HG03196 (cell line): ENCODE measurements around the gene CCDC33.

Source experiments
- ATAC-seq: cut with Tn5 transposase; IDR thresholded peaks from one replicate; pipeline ENCODE4 v1.9.1; 2021; ENCODE audit not compliant: unreplicated experiment

Gene CCDC33

DNA sequence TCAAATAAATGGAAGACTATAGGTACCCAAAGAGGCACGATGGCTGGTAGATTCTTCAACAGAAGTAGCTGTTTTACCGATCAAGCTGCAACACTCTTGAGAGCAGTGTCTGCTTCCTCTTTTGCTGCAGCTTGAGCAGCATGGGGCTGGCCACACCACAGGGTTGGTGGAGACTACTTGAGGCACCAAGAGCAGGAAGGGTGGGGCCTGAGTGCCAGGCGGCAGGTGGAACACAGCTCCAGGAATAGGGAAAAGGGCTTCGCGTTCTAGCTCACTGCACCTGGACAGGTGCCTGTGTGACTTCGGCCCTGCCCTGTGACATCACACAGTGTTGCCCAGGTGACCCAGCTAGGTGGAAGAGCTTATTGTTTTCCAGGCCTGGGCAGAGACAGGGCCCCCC lies at the start of gene CCDC33:
CCDC33 (plus strand) TSS at position 365 of the 400 bp plus-strand sequence. CDS start 394 bp downstream, outside the sequence.
- ATAC-seq = no peak

DNA sequence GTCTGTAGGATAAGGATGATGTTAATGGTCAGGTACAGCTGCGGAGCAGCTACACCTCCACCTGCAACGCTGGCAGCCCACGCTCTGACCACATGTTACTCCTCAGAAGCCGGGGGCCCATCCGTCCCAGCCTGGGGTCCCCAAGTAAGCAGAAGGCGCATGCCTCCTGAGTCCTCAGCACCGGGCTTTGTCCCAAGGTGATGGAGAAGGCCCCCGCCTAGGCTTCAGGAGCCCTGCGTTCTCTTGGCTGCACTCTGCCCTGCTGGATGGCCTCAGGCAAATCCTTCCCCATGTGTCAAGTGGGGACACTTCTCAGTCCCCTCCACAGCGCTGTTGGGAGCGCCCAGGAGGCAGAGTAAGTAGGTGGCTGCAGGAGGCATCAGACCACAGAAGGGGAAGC lies 47.9 kb upstream of the CCDC33 start:
- ATAC-seq = no peak

DNA sequence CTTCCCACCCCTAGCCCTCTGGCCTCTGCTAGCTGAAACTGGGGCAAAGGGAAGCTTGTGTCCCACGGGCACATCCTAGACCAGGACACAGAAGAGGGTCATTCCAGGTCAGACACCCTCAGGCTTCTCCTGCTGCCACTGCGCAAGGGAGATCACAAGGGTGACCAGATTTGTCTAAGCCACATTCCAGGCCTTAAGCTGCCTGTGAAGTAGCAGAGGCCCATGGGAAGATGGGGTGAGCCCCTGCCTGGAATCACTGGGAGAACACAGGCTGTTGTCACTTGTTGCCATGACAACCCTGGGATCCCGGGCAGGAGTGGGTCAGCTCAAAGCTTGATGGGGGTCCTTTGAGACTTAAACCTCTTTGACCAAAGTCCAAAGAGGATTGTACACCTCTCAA lies 44.3 kb upstream of the CCDC33 start:
- no peak for ATAC-seq

DNA sequence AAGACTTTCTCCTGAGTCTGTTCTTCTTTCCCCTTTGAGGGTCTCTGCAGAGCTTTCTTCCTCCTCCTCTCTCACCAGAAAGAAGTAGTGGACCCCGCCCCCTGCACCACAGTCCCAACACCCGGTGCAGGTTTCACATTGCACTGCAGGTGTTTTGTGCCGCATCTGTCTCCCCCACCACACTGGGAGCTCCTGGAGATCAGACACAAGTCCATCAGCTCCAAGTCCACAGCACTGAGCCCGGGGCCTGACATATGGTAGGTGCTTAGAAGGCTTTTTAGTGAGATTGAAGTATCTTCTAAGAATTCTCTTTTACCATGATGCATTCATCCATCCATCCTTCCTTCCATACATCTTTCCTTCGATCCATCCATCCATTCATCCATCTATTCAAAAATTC lies 43.4 kb upstream of the CCDC33 start:
- ATAC-seq = no peak

DNA sequence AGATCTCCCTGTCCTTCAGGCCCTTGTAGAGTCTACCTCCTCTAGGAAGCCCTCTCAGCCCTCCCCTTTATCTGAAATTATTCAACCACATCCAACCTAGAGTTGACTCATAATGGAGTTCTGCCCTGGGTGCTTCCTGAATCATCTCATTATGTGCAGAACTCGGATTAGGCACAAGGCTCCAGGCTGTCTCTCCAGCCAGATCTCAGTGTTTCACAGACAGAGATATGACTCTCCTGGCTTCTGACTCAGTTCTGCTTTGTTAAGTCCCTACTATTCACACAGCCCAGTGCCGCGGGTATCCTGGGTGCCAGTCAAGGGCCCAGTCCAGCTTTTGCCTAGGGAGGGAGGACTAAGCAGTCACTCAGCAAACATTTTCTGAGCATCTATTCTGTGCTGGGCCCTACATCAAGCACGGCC lies 42.8 kb upstream of the CCDC33 start:
- ATAC-seq = no peak

DNA sequence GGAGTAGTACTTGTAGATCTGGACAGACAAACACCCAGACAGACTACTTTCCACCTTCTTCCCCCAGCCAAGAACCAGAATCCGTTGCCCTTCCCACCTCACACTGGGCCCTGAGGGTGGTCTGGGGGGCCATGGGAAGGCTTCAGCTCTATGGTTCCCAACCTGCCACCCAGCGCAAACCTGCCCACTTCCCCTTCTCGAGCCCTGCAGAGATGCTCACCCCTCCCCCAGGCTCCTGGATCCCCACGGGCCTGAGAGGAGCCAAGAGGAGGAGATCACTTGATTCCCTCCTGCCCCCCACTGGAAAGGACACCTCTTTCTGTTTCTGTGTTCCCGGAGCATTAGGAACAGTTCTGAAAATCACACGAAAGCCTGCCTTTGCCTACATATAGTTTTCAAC lies 42.2 kb upstream of the CCDC33 start:
- ATAC-seq = no peak

DNA sequence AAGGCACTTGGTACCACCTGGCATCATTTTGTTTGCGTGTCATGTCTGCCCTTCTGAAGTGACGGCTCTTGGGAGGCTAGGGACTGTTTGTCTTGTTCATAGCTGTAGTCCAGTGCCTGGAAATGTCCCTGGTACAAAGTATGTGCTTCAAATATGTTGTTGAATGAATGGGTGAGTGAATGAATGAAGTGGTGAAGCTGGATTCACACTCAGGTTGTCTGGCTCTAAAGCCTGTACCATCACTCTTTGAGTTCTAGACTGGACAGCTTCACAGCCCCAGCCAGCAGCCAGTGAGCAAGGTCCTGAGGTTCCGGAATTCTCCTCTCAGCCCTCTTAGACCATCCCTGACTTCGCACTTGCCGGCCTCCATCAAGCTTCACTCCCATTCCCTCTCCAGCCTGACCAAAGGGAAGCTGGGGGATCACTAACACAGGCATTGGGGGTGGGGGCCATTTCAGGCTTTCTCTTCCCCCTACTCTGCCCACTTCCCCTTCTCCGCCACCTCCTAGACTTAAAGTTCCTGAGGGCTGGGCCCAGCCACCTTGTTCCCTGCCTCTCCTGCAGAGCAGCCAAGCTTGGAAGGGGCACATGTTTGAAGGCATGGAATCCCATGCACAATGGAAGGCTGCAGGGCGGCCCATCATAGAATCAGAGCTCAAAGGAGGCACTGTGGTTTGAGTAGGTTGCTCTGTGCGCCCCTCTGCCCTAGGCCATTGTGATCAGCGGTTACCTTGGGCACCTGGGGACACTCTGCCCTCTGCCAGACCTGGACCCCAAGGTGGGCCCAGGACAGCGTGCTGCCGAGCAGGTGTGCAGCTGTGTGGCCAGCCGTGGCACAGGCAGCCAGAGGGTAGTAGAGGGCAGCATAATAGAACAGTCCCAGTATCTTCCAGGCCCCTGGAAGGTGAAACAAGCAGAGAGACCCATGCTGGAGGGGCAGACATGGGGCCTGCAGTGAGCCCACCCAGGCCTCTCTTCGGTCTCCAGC lies 41.3 kb upstream of the CCDC33 start:
- ATAC-seq = no peak

DNA sequence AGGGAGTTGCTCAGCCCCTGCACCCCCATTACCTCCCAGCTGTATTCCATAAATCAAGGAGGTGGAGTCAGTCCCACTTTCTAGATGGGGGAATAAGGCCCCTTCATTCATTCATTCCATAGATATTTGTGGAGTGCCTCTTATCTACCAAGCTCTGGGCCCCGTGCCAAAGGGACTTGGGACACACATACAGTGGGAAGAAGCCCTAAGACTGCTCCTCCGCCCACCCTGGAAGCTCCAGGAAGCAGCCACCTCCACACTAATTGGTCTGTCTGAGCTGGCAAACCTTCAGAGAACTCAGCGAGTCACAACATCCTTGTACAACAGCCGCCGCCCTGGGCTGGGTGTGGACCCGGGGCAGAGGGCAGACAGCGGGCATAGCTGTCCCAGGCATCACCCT lies 40.0 kb upstream of the CCDC33 start:
- ATAC-seq = no peak

DNA sequence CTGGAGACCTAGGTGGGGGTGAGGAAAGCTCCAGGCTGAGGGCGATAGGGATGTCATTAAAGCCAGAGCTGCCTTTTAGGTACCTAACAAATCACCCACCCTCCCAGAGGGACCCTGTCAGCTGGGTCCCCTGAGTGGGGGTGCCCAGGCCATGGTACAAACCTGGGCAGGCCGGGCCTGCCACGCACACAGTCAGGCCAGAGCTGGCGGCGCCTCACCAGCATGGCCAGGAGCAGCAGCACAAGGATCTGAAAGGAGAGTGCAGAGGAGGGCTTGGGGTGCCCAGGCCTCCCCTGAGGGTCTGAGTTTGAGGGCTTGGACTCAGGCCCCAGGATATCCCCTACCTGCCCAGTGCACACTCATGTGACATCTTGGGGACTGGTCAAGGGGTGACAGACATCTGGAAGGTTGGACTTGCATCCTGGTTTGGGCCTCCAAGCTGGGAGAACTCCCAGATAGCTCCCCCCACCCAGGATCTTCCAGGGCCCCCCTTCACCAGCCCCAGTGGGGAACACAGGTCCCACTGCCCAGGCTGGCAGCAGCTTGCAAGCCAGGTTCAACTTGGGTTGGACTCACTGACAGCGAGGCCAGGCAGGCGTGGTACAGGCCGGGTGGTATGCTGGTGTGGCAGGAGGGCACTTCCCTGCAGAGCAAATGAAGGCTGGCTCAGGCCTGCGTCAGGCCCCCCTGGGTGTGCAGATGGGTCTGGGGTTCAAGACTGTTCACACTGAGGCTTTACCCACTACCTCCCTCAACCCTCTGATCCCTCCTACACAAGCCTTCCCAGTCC lies 38.8 kb upstream of the CCDC33 start:
- ATAC-seq = no peak

DNA sequence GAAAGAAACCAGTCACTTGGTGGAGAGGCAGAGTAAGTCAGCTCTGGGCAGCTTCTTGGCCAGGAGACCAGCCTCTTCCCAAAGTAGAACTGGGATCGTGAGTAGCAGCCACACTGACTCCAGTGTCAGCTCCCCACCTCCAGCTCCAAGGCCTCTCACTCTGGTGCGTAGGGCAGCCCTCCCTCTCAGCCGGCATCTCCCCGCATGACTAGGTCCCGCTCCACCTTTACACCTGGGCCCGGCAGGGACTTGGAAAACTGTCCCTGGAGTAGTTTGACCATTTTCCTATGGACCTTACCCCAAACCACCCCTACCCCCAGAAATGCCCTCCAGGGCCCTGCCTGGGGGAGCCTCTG lies 36.9 kb upstream of the CCDC33 start:
- no peak for ATAC-seq

DNA sequence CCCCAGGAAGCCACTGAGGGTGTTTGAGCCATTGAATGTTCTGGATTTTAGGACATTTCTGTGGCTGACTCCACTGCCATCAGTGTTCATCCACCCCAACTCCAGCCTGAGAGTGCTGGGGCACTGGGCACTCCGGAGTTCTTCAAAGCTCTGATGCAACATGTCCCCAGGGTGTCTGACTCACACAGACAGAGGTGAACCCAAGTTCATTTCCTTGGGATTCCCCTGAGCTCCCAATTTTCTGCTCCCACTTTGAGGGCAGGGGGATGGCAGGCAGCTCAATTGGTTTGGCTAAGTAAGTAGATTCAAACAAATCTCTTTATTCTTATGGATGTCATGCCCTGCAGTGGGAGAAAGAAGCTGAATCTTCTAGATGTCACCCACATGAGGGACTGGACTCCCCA lies 35.7 kb upstream of the CCDC33 start:
- no peak for ATAC-seq

DNA sequence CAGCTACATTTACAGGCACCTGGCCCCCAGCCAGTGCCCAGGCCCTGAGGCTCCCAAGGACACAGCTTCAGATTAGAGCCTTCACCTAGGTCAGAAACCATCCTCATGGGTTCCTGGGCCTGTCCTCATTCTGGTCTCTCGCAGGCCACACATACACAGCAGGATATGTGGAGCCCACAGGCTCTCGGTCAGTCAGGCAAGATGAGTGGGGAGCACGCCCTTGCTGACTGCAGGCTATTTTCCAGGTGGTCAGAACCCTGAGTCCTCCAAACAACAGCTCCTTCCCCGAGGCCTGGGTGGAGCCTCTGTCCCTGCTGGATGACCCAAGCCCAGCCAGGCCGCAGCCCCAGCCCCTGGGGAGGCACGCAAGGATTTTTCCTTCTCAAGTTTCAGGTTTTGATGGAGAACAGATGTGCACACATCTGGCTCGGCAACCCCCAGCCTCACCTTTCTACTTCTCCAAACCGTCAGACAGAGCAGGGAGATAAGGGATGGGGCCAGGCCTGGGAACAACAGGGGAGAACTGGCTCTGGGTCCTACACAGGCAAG lies 35.2 kb upstream of the CCDC33 start:
- no peak for ATAC-seq

DNA sequence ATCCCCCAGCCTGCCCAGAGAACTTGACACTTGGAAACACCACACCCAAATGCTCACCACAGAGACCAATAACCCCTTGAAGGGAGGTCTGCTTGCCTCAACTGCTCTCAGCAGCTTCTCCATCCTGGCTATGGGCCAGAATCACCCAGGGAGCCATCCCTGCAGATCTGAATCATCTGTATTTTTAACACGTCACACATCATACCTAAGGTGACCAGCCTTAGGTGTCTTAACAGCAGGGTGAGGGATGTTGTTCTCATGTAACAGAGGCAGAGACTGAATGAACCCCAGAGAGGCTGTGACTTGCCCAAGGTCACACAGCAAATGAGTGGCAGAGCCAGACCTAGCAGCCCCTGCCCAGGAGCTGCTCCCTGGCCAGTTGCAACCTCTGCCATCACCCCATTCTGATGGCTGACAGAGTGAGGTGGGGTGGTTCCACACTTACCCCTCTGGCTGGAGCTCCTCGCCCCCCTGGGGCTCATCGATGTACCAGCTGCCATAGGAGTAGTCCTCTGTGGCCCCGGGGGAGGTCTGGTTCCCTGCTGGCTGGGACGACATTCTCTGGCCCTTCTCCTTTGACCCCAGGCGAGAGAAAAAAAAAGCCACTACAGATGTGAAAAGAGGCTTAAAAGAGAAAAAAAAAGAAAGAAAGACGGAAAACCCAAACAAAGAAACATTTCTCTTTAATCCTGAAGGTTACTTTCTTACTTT lies 34.3 kb upstream of the CCDC33 start:
- ATAC-seq = no peak

DNA sequence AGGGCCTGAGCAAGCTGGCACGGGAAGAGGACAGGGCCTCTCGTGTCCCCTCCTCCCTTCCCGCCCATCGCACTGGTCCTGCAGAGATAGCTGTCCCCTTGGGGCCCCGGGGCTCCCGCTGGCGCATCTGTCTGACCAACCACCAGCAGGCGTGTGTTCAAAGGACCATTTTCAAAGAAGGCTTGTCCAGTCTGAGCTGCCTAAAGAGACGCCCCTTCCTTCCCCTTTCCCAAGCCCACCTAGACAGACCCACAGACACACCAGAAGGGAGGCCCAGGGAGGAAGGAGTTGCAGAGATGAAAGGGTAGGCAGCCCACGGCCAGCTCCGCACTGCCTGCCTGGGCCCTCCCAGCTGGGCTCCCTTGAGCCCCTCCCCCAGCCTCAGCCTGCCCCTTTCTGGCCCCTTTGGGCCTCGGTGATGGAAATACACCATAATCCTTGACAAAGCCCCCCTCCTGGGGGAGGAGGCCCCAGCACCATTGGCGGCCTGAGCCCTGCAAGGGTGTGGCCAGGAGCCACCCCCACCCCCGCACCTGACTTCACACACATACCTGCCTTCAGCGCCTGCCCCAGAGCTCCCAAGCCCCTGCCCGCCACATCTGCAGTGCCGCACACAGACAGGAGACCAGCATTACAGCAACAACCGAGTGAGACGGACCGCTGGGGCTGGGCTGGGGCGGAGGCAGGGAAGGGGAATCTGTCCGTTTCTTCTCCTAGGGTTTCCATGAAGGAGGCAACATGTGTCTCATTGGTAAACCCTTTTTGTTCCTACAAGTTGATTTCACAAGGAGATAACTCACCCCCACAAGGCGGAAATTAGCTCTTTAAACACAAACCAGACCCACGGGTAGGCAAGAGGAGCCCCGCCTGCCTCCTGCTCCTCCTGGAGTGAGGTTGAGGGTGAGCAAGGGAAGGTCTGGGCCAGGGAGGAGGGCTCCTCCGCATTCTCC lies 33.4 kb upstream of the CCDC33 start, which contains the start of gene STRA6:
STRA6 (minus strand) TSS at position 336 of the 950 bp plus-strand sequence. CDS start 520 bp downstream, outside the sequence.
- no peak for ATAC-seq

DNA sequence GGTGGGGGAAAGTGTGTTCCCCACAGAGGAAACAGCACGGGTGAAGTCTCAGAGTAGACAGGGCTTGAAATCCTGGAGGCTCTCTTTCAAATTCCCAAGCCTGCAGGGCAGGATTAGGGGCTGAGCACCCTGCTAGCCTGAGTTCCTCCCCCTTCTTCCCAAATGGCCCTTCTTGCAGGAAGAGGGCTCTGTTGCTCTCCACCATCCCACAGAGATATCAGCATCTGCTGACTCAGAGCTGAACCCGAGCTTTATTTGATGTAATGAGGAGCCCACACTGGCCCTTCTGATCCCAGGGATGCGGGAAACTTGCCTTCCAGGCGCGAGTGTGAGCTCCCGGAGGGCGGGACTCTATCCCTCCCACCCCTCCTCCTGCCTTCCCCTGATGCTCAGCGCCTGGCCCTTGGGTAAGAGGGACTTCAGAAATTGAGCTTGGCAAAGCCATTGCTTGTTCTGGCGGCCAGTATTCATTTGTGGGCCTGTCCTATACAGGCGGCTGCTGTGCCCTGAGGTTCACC lies 32.2 kb upstream of the CCDC33 start:
- no peak for ATAC-seq

DNA sequence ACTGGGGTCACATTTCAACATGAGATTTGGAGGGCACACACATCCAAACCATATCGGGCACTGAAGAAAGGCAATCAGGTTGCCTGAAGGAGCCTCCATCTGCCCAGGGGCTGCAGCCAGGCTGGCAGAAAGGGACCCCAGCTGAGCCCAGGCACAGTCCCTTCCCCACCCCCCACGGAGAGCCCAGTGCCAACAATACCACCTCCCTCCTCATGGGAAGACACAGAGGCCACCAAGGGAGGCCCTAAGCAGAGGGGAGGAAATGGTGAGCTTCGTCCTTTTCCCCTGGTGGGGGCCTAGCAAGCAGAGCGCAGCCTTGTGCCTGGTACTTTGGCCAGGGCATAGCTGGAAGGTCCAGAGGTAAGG lies 30.6 kb upstream of the CCDC33 start:
- ATAC-seq = no peak

DNA sequence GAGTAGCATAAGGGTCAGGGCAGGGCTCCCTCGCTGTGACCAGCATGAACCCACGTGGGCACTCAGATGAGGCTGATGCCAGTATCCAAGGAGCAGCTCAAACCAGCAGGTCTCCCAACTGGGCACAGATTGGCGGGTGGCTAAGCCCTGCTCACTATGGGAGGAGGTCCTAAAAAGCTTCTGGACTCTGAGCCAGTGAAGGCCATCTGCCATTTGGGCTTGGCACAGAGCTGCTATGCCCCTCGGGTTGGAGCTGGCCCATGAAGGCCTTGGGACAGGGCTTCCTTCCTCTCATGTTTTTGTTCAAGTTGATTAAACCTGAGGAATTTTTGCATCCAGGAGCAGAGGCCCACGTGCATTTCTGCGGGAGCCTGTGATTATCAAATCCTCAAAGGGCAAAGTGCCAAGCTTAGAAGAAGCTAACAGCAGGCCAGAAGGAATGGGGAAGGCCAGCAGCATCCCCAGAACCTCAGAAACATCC lies 29.3 kb upstream of the CCDC33 start:
- ATAC-seq = no peak

DNA sequence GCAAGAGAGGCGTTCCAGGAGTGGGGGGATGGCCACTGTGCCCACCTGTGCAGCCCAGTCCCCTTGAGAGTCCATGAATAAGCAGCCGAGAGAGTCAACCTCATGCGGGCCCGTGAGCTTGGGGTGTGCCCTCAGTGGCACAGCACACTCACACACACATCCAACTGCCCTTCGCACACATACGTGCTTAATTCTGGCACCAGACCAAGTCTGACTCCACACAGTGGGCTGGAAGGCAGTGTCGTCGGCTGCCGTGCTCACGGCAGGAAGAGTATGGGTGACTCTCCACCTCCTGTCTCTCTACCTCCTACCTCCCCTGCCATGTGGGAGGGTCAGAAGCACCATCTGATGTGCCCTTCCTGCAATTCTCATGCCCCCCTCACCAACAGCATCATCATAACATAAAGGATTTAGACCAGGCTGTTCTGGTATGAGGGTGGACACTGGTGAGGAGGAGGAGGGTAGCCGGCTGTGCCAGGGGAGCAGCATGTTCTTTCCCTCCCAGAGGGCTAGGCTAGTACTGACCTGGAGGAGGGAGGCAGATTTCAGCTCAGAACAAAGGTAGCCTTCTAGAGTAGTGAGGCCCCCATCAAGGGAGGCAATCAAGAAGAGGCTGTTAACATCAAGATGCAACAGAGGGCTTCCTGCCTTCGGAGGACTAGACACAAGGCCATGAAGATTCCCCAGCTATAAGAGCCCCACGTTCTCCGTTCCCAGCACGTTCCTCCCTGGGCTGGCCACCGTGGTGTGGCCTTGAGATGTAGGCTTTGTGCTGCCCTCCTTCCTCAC lies 28.3 kb upstream of the CCDC33 start:
- no peak for ATAC-seq

DNA sequence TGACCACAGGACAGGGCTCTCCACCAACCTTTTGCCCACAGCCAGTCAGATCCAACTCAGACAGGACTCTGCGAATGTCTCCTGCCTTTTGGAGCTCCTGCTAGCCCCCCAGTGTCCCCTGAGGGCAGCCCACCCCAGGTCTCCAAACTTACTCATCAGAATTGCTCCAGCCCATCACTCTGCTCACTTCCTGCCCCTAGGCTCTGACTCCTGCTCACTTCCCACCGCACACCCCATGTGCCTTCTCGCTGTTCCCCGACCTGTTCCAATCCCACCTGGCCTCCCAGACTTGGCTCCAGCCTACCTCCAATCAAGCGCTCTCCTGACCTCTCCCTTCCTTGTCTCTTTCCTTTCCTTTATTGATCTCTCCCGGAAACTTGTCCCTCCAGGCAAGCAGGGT lies 27.6 kb upstream of the CCDC33 start:
- no peak for ATAC-seq
